Effector CD4-positive, alpha-beta T cell (primary cell): ENCODE measurements around the gene SENP2.
A peak's percentile ranks its signal among the peaks of the same experiment; 100 is the strongest.
"Not testable (repeated sequence)": the region's sequence is repeated elsewhere in the genome, so short reads cannot be mapped to it uniquely, and the experiment has no call there.

Experiments used
- DNase-seq: peaks from one replicate; pipeline ENCODE4 v3.0.0-alpha.2; 2020

The SENP2 gene

DNA sequence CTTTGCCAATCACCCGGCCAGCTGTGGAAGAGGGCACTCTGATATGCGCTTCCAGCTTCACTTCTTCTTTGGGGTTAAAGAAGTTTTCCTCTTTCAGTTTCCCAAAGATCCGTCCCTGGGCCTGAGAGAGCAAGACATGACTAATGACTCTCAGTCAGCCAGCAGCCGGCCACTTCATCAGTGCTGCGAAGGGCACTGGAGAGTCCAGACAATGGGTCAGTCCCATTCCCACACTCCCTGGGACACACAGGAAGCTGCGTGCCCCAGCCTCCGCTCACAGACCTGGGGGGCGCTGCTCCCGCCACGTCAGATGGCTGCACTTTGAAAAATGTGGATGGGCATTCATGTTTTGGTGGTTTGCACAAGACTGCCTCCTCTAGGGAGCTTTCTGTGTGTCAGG lies 63.3 kb downstream of the SENP2 start:
- no peak for DNase-seq

DNA sequence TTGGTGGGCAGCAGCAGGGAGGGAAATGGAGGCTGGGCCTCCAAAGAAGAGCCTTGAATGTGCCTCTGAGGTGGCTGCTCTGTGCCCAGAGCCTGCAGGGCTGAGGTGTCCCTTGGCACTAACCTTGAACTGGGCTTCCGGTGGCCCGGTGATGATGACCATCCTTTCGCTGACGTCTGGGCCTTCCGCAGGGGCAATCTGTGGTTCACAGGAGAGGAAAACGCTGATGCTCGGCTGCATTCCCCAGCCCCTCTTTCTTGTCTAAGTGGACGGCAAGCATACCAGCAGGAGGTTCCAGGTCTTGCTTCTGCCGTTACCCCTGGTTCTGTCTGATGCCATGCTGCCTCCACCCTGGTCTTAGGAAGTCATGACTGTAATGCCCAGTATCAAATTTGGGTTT lies 65.9 kb downstream of the SENP2 start:
- DNase-seq: no peak

DNA sequence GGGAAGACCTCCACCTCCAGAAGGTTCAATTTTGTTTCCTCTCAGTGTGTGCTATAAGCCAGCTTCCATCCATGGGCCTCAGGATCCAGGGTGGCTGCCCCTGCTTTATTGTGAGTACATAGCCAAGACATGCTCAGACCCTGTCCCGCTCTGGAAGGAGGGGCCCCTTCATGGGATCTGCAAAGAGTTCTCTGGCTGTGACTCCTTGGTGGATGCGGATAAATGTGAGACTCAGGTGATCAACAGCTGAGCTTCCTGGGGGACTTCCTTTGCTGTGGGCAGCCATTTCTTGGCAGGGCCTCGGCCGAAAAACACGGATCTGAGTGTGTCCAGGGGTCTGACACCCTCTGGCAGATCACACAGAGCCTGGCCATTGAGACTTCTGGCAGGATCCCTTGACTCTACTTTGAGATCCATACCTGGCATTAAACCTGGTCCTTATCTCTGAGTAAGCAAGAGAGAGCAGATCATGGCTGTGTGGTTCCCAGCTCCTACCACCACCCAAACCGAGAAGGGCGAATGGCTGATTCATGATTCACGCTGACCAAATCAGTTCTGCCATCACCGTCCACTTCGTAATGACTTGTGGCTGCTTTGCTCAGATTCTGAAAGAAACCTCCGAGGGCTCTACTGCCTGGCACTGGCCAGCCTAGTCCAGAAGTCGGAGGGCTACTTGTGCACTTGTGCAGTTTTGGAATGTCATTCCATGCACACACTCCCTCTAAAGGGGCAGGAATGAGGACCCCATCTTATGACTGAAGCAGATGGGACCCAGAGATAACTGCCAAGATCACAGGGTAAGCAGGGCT lies 68.1 kb downstream of the SENP2 start:
- DNase-seq: no peak

GRCh38 chr3:185654758-185655145 lies 68.7 kb downstream of the SENP2 start:
- no peak for DNase-seq

- no peak for DNase-seq
Measured at GRCh38 chr3:185655426-185656320, 69.6 kb downstream of the SENP2 start.

GRCh38 chr3:185656321-185656840 lies 70.3 kb downstream of the SENP2 start:
- no peak for DNase-seq

- DNase-seq: no peak
Measured at GRCh38 chr3:185657211-185657610, 71.1 kb downstream of the SENP2 start.

DNA sequence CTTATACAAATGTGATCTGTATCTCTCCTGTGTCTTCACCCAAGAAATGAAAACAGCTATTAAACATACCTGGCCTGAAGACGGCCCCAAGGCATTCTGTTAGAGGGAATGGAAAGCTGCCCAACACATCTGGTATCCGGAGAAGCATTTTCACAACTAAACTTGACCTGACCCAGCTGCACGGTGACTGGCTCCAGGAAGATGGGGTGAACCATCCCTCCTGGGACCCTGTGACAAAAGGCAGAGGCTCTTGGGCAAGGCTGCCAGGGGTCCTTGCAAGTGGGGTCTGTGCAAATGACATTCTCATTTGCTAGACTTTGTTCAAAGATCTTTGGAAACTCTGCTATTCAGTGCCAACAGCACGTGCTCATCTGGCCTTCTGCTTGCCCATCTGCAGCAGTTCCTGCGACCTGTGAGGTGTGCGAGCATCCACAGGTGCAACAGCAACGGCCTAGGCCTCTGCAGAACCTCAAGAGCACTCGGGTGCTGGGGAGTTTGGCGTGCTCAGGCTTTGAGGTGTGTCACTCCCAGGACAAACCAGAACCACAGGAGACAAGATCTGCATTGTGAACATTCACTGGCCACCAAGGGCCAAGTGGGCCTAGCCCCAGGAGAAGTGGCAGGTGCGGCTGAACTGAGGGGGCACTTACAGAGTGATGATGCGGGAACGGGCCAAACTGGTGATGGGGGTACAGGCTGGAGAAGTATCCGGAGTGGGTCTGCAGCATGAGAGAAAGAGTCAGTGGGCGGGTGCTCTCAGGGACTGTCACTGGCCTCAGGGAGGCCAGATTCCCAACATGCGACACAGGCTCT lies 71.8 kb downstream of the SENP2 start:
- no peak for DNase-seq

- no peak for DNase-seq
Measured at GRCh38 chr3:185658504-185658912, 72.4 kb downstream of the SENP2 start.

DNA sequence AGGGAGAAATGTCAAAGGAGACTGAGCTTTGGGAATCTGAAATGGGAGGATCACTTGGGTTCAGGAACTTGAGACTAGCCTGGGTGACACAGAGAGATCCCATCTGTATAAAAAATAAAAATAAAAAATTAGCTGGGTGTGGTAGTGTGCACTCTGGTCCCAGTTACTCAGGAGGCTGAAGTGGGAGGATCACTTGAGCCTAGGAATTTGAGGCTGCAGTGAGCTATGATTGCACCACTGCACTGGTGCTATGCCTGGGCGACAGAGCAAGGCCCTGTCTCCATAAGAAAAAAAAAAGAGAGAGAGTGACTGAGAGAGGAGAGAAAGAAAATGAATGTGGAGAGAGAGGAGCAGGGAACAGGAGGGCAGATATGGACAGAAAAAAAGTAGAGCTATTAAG lies 72.8 kb downstream of the SENP2 start:
- DNase-seq: no peak

GRCh38 chr3:185659942-185660921 lies 74.1 kb downstream of the SENP2 start:
- DNase-seq: peak; percentile 34

GRCh38 chr3:185661296-185661695 lies 75.2 kb downstream of the SENP2 start:
- not testable (repeated sequence) for DNase-seq

- no peak for DNase-seq
Measured at GRCh38 chr3:185661772-185662171, 75.7 kb downstream of the SENP2 start.

DNA sequence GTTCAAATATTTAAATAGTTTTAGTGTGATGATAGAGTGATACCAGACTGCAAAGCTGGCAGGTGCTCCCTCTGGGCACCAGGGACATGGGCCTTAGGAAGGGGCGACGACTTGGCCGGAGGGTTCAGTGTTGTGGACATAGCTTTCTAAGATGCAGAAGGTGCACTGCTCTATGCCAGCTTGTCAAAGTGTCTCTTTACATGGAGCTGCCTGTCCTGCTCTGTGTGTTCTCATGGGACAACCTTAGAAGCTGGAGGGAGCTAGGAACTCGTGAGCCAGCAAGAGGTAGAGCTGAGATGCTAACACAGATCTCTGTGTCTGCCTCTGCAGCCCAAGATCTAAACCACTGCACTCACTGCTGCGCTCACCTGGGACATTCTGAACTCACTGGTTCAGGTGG lies 77.8 kb downstream of the SENP2 start:
- DNase-seq: no peak

DNA sequence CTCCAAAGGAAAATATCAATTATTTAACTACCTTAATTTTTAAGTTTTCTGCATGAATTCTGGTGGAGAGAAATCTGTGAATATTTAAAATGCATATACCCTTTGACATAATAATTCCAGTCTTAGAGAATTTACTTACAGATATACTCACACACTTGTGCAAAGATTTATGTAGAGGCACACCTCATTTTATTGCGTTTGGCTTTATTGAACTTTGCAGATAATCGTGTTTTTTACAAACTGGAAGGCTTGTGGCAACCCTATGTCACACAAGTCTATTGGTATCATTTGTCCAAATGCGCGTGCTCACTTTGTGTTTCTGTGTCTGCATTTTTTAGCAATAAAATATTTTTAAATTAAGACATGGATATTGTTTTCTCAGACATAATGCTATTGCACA lies 81.5 kb downstream of the SENP2 start:
- DNase-seq: no peak

DNA sequence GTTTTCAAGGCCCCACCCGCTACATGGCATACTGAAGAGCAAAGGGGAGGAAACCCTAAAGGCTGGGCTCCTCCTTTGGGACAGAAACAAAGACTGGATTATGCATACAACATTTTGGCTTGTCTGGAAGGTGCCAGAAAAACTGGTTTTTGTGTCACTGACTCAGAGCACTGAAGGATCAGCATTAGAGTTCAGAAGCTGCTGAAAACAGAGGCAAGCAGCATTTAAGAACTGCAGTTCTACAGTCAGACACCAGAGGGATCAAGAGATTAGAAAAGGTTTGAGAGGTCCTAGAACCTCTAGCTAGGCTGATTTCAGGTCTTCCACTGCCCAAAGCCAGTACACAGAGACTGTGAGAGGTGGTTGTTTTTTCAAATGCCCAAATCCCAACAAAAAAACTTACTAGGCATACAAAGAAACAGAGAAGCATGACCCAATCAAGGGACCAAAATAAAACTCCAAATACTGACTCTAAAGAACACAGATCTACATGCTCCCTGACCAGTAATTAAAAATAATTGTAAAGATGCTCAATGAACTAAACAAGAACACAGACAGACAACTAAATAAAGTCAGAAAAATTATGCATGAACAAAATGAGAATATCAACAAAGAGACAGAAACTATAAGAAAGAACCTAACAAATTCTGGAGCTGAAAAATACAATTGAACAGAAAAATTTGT lies 91.2 kb downstream of the SENP2 start:
- DNase-seq: no peak

- no peak for DNase-seq
Measured at GRCh38 chr3:185678027-185678426, 91.9 kb downstream of the SENP2 start.

GRCh38 chr3:185680231-185680630 lies 94.1 kb downstream of the SENP2 start:
- DNase-seq: no peak
